HG02610 (cell line): Measurements from ENCODE around the gene LYRM9.
"Not testable (repeated sequence)": the region's sequence is repeated elsewhere in the genome, so short reads cannot be mapped to it uniquely, and the experiment has no call there.

ENCODE experiments used
- ATAC-seq: cut with Tn5 transposase; IDR thresholded peaks from one replicate; pipeline ENCODE4 v1.9.1; 2021; ENCODE audit warnings: mild to moderate bottlenecking, moderate library complexity; ENCODE audit not compliant: unreplicated experiment

LYRM9 gene

GRCh38 chr17:27845264-27846041 is 47.7 kb downstream of the LYRM9 start:
- ATAC-seq = no peak

GRCh38 chr17:27840688-27841087 is 52.5 kb downstream of the LYRM9 start:
- ATAC-seq = no peak

GRCh38 chr17:27840406-27840678 is 52.8 kb downstream of the LYRM9 start:
- not testable (repeated sequence) for ATAC-seq

GRCh38 chr17:27839571-27840405 is 53.4 kb downstream of the LYRM9 start:
- ATAC-seq = not testable (repeated sequence)

- ATAC-seq = not testable (repeated sequence)
These were observed 54.6 kb downstream of the LYRM9 start for GRCh38 chr17:27838607-27839006.

GRCh38 chr17:27837769-27838168 is 55.4 kb downstream of the LYRM9 start:
- ATAC-seq = not testable (repeated sequence)

GRCh38 chr17:27836651-27837050 is 56.5 kb downstream of the LYRM9 start:
- ATAC-seq = no peak

- ATAC-seq = no peak
These were observed 58.6 kb downstream of the LYRM9 start for GRCh38 chr17:27834571-27834970.

GRCh38 chr17:27832831-27833230 is 60.3 kb downstream of the LYRM9 start:
- ATAC-seq = no peak

- not testable (repeated sequence) for ATAC-seq
These were observed 63.3 kb downstream of the LYRM9 start for GRCh38 chr17:27829888-27830287.

- ATAC-seq = not testable (repeated sequence)
These were observed 63.9 kb downstream of the LYRM9 start for GRCh38 chr17:27829143-27829711.
